Measurements from ENCODE around the gene RFX3. TPM values are rescaled to one million over a fixed set of nuclear protein-coding genes. Genes with fewer than 3 reads are reported as not detected.
"Not testable (repeated sequence)": the region's sequence is repeated elsewhere in the genome, so short reads cannot be mapped to it uniquely, and the experiment has no call there.

RFX3 gene
- polyA plus RNA-seq, 4 donors = 9.3 to 19.1 (median 18.0) TPM

DNA sequence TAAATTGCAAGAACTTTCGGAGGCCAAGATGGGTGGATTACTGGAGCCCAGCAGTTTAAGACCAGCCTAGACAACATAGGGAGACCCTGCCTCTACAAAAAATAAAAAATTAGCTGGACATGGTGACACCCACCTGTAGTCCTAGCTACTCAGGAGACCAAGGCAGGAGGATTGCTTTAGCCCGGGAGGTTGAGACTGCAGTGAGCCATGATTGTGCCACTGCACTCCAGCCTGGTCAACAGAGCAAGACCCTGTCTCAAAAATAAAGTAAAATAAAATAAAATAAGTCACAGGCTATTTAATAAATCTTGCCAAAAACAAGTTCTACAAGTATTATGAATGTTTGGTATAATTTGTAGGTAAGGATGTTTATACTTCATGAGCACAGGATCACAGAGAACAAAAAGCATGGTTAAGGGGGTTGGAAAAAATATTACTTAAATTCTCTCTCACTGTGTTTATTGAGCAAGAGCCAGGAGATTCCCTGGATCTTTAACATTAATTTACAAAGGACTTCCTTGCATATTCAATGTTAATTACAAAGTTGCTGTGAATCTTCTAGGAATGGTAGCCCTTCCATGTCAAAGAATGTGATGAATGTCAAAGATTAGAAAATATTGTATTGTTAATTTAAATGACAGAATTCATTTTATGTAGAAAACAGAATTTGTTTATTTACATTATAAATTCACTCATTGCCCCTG lies 164.0 kb downstream of the RFX3 start:
- no peak for DNase-seq (ENCODE audit: low read depth in 4 of 4, low spot score in 3 of 4)

GRCh38 chr9:3361116-3361515 lies 164.7 kb downstream of the RFX3 start:
- DNase-seq (ENCODE audit: low read depth in 4 of 4, low spot score in 3 of 4) = no peak

GRCh38 chr9:3360245-3360644 lies 165.6 kb downstream of the RFX3 start:
- DNase-seq (ENCODE audit: low read depth in 4 of 4, low spot score in 3 of 4) = no peak

DNA sequence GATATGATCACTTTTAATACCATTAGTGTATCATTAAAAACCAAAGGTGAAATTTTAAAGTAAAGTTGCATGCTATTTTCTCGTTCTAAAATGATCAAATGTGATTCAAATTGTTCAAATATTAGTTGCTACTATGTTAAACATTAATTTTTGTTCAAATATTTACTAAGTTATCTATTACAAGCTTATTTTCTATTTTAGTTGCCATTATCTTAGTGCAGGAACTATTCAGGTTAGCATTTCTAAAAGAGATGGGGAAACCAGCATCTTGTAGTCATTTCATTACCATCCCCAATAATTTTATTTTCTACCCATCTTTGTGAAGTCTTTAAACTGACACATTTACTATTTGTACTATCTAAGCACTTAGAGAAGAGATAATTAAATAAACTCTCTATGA lies 166.0 kb downstream of the RFX3 start:
- DNase-seq (ENCODE audit: low read depth in 4 of 4, low spot score in 3 of 4) = no peak

DNA sequence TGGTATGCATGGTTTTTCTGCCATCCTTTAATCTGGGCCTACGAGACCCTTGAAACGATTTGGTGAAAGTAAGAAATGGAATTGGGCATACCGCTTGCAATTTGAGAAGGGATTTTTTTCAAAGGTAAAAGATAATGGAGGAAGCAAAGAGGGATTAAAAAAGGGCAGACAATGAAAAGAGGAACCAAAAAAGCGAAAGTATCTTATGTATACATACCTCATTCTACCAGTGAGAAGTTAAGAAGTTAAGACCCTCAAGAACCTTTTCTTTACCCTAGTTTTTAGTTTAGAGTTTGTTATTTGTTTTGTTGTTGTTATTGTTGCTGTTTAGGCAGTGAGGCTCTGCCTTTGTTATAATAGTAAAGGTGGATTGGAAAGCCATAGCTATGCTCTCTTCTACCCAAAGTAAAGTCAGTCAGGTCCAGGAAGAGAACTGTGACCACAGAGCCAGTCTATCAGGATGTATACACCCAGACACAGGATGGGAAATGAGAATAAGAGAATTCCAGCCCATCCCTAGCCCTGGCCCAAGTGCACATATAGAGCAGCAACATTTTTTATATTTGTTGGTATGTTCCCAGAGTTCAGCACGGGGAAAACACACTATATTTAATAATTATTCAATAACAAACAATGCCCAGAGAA lies 166.6 kb downstream of the RFX3 start:
- no peak for DNase-seq (ENCODE audit: low read depth in 4 of 4, low spot score in 3 of 4)

DNA sequence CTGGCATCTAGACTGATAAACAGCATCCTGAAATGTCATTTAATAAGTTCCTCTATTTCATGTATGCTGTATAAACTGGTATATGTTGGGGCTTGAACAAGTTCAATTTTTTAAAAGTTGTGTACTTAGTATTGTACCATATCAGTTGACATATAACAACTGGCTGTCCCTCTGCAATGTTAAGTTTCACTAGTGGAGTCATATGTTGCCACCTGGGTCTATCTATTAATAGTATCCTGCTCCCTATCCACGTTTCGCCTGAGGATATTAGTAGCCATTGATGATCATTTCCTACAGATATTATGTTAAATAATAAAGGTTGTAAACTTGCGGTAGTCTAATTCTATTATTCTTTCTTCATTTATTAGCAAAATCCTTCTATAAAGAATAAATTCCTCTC lies 177.6 kb downstream of the RFX3 start:
- no peak for DNase-seq (ENCODE audit: low read depth in 4 of 4, low spot score in 3 of 4)

DNA sequence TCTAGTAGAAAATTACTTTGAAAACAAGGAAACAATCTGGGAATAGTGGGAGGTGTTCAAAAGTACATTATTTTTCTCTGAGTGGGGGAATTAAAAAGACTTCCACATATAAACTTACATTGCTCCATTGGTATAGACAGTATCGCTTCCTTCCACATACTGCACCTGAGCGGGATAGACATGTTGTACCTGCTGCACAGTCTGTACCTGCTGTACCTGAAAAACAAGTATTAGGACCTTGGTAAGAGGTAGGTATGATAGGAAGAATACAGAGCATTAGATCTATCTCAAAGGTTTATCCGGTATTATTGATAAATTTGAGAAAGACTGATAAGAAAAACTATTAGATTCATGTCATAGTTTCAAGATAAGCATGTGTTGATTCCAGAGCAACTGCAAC lies 179.3 kb downstream of the RFX3 start:
- DNase-seq (ENCODE audit: low read depth in 4 of 4, low spot score in 3 of 4) = no peak

DNA sequence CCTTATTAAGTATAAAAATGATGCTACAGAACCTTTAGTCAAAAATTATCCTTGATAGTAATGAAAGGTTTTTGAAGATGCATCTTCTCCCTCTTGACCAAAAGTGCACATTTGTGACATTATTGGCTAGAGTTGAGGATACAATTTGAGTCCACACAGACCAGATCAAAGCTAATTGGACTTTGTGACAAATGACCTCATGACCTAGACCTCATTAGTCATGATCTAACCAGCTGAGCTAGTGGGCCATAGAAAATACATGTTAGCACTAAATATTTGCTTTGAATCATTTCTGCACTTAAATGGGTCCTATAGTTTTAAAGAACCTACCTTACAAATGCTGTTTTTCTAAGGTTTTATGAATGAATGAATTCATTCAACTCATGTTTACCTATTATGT lies 182.1 kb downstream of the RFX3 start:
- no peak for DNase-seq (ENCODE audit: low read depth in 4 of 4, low spot score in 3 of 4)

- no peak for DNase-seq (ENCODE audit: low read depth in 4 of 4, low spot score in 3 of 4)
Measured at GRCh38 chr9:3342159-3342777, 183.5 kb downstream of the RFX3 start.

DNA sequence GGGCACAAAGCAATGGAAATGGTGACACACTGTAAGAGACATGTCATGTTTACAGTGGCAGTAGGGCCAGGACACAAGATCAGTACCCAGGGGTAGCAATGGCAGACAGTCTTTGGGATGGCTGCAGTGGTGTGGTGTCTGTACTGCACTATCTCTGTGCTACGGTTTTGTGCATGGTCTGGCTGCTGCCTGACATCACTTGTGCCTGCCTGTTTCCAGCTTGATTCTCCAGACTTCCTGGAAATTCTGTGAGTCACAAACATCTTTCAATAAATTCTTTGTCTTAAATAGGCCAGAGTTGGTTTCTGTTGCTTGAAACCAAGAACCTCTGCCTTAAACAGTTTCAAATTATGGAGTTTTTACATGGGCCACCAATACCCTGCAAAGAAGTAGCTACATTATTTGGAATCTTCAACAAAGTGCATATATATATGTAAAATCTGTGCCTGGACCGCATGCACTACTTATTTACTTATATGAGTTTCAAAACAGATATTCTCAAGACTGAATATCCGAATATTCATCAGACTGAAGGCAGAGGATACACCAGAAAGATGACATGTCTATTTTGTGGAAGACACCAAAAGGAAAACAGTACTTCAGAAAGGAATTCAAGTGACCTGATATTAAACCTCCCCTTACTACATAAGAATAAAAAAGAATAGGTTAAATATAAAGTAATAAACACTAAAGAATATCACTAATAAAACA lies 188.1 kb downstream of the RFX3 start:
- DNase-seq (ENCODE audit: low read depth in 4 of 4, low spot score in 3 of 4) = no peak

DNA sequence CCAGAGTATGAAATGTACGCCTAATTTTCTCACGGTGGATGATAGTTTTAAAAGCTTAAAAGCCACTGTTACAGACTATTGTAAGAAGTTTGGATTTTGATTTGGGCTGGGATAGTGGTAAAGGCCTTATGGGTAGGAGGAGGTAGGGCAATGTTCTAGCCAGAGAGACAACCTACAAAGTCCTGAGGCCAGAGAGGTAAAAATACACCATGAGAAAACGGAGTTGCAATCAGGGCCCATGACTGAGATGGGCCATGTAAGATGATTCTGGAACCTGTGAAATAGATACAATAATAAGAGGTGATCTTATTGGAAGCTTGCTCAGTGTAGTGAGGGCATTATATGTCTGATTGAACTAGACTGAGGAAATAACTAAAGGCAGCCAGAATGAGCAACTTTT lies 188.8 kb downstream of the RFX3 start:
- no peak for DNase-seq (ENCODE audit: low read depth in 4 of 4, low spot score in 3 of 4)

DNA sequence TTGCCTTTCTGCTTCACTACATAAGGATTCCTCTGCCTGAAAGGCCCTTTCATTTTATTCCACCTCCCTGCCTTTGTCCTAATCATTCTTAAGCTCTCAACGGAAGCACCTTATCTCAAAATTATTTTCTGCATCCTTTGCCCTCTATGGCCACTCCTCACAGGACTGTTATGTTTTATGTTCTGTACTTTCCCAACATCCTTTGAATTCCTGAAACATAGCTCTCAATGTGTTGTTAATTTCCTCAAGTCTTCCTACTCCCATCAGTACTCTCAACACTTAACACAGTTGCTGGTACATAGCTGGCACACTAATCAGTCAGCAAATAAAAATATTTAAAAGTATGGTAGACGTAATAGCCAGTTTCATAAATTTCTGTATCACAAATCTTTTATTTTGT lies 193.0 kb downstream of the RFX3 start:
- no peak for DNase-seq (ENCODE audit: low read depth in 4 of 4, low spot score in 3 of 4)

GRCh38 chr9:3331801-3332200 lies 194.0 kb downstream of the RFX3 start:
- no peak for DNase-seq (ENCODE audit: low read depth in 4 of 4, low spot score in 3 of 4)

DNA sequence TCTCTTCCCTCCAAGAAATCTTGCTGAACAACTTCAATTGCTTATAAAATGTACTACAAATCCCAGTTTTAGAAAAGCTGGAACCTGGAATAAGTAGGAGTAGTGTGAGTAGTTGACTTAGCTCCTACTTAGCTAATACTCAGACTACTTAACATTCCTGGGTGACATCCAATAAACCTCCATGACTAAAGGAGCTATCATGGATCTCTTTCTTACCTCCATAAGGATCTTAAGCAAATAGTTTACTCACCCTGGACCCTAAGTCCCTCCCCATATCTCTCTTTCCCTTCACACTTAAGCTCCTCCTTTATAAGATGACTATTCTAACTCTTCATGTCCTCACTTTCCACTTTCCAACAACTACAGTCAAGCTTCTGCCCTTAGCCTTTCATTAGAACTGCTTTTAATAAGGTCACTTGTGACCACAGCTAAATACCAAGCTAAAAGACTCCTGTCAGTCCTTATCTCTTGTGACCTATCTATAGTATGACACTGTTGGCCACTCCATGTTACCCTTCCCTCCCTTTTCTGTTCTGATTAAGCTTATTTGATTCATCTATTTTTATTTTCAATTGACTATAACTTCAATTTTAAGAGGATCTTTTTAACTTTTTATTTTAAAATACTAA lies 194.9 kb downstream of the RFX3 start:
- no peak for DNase-seq (ENCODE audit: low read depth in 4 of 4, low spot score in 3 of 4)

GRCh38 chr9:3329361-3329760 lies 196.4 kb downstream of the RFX3 start:
- no peak for DNase-seq (ENCODE audit: low read depth in 4 of 4, low spot score in 3 of 4)

DNA sequence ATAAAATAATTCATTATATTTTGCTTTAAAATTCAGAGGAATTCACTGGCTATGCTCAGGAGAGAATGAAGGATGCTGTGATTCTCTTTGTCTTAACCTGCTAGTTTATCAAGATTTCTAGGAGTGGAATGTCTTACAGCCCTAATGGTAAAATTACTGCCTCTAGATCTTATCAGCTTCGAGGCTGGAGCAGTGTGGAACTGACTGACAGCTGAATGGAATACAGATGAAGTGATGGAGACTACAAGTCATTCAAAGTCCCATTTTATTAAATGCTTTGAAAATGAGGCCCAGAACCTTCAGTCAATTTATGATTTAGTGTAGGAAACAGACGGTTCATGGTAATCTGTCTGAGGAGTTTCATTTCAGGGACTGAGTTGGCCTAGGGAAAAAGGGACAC lies 202.1 kb downstream of the RFX3 start:
- no peak for DNase-seq (ENCODE audit: low read depth in 4 of 4, low spot score in 3 of 4)

DNA sequence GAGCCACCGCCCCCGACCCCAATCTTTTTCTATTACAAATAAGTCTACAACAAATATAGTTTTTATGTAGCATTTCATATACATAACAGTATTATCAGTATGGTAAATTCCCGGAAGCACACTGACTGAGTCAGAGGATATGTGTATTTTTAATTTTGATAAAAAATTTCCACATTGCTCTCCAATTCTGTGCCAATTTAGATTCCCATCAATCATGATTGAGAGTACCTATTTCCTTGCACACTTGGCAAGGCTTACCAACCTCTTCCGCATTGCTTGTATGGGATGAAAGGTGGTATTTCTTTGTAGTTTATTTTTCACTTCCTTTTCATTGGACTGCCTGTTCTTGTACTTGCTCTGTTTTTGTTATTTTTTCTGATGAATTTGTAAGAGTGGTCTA lies 204.6 kb downstream of the RFX3 start:
- no peak for DNase-seq (ENCODE audit: low read depth in 4 of 4, low spot score in 3 of 4)

- not testable (repeated sequence) for DNase-seq (ENCODE audit: low read depth in 4 of 4, low spot score in 3 of 4)
Measured at GRCh38 chr9:3312595-3312994, 213.2 kb downstream of the RFX3 start.

GRCh38 chr9:3308609-3309008 lies 217.2 kb downstream of the RFX3 start:
- DNase-seq (ENCODE audit: low read depth in 4 of 4, low spot score in 3 of 4) = no peak

DNA sequence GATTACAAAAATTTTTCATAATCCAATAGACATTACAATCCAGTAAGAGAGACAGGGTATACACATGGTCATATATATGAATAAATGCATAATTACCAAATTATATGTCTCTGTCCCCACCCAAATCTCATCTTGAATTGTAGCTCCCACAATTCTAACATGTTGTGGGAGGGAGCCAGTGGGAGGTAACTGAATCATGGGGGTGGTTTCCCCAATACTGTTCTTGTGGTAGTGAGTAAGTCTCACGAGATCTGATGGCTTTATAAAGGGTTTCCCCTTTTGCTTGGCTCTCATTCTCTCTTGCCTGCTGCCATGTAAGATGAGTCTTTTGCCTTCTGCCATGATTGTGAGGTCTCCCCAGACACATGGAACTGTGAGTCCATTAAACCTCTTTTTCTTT lies 221.4 kb downstream of the RFX3 start:
- not testable (repeated sequence) for DNase-seq (ENCODE audit: low read depth in 4 of 4, low spot score in 3 of 4)

- DNase-seq (ENCODE audit: low read depth in 4 of 4, low spot score in 3 of 4) = no peak
Measured at GRCh38 chr9:3299872-3300271, 225.9 kb downstream of the RFX3 start.

Data from left renal pelvis (tissue), 4 donors.